NK-92 treated with Interleukin-12 subunit alpha and Interleukin-12 subunit beta, amount 100 ng/mL, for 24 hours (cell line): Measurements from ENCODE around the gene PTPRQ.

Experiments used
- DNase-seq: peaks from one replicate; lab custom pipeline; 2025; lab: John Stamatoyannopoulos, UW

PTPRQ gene

GRCh38 chr12:80565271-80565670, 121.2 kb downstream of the PTPRQ start:
- DNase-seq, result no peak

- no peak for DNase-seq
Measured at GRCh38 chr12:80567401-80567800, 123.4 kb downstream of the PTPRQ start.

GRCh38 chr12:80576641-80577418, 132.8 kb downstream of the PTPRQ start:
- DNase-seq, result no peak

GRCh38 chr12:80580254-80580653, 136.2 kb downstream of the PTPRQ start:
- DNase-seq, result no peak

GRCh38 chr12:80581783-80582182, 137.7 kb downstream of the PTPRQ start:
- DNase-seq, result no peak

- DNase-seq, result no peak
Measured at GRCh38 chr12:80582431-80582830, 138.4 kb downstream of the PTPRQ start.

- no peak for DNase-seq
Measured at GRCh38 chr12:80589077-80589476, 145.0 kb downstream of the PTPRQ start.

- DNase-seq, result no peak
Measured at GRCh38 chr12:80590085-80590484, 146.1 kb downstream of the PTPRQ start.

GRCh38 chr12:80593766-80594165, 149.7 kb downstream of the PTPRQ start:
- DNase-seq, result no peak

- no peak for DNase-seq
Measured at GRCh38 chr12:80596509-80596908, 152.5 kb downstream of the PTPRQ start.

GRCh38 chr12:80598004-80598606, 154.1 kb downstream of the PTPRQ start:
- no peak for DNase-seq

GRCh38 chr12:80602455-80602854, 158.4 kb downstream of the PTPRQ start:
- no peak for DNase-seq

GRCh38 chr12:80607361-80608135, 163.5 kb downstream of the PTPRQ start:
- DNase-seq, result no peak

- DNase-seq, result no peak
Measured at GRCh38 chr12:80617733-80618132, 173.7 kb downstream of the PTPRQ start.

- no peak for DNase-seq
Measured at GRCh38 chr12:80620281-80620680, 176.2 kb downstream of the PTPRQ start.

GRCh38 chr12:80622271-80622670, 178.2 kb downstream of the PTPRQ start:
- DNase-seq, result no peak

- DNase-seq, result no peak
Measured at GRCh38 chr12:80625051-80625450, 181.0 kb downstream of the PTPRQ start.

- DNase-seq, result no peak
Measured at GRCh38 chr12:80625901-80626300, 181.9 kb downstream of the PTPRQ start.

- no peak for DNase-seq
Measured at GRCh38 chr12:80627782-80628181, 183.7 kb downstream of the PTPRQ start.

GRCh38 chr12:80632835-80633234, 188.8 kb downstream of the PTPRQ start:
- DNase-seq, result no peak

GRCh38 chr12:80634903-80635302, 190.9 kb downstream of the PTPRQ start:
- DNase-seq, result no peak

- DNase-seq, result no peak
Measured at GRCh38 chr12:80636832-80637231, 192.8 kb downstream of the PTPRQ start.

GRCh38 chr12:80641936-80642335, 197.9 kb downstream of the PTPRQ start:
- no peak for DNase-seq
